ENCODE data around the gene ZNF598.

Gene ZNF598

GRCh38 chr16:2009791-2010510 is at the start of gene ZNF598:
TSS of gene ZNF598 (minus strand) at chr16:2009821.
- in situ Hi-C loops (cut with MboI; ENCODE audit: low sequenced_read_pairs), result loop anchor here (10.0 to 25.0 kb wide), 2 partner anchors 135 to 477 kb away; partner anchors contain the start of genes RAB26 and TBC1D24

GRCh38 chr16:2058872-2059271 is 49.3 kb upstream of the ZNF598 start:
- in situ Hi-C loops (cut with MboI; ENCODE audit: low sequenced_read_pairs), result no loop called here

DNA sequence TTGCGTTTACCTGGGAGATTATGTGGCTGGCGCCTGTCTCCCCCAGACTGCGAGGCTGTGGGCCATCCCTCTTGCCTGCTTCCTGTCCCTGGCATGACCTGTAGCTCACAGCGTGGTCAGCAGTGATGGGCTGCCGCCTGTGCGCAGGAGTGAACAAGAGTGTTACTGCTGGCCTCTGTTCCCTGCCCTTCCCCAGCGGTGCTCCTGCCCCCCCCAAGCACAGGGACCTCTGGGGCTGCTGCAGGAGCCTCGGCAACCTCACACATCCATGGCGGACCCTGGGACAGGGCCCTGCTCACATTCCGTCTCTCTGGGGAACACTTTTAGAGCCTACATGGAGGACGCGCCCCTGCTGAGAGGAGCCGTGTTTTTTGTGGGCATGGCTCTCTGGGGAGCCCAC is 48.8 kb upstream of the ZNF598 start:
- in situ Hi-C loops (cut with MboI; ENCODE audit: low sequenced_read_pairs), result no loop called here

DNA sequence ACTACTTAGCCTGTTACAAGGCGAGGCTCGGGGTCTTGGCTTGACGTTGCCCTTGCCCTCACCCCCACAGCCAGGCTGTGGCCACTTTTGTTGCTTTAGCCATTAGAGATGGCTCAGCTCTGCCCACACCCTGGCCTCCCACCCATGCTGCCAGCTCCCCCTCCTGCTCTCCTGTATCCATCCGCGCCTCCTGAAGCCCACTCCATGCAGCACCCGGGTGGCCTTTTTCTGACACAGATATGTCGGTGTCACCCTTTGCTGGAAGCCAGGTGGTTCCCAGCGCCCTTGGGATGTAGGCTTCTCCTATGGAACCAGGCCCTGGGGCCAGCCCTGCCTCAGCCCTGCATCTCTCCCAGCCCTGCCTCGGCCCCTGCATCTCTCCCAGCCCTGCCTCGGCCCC is 47.8 kb upstream of the ZNF598 start:
- in situ Hi-C loops (cut with MboI; ENCODE audit: low sequenced_read_pairs), result no loop called here

GRCh38 chr16:2056681-2057407 is 47.2 kb upstream of the ZNF598 start:
- in situ Hi-C loops (cut with MboI; ENCODE audit: low sequenced_read_pairs), result no loop called here

GRCh38 chr16:2056077-2056476 is 46.5 kb upstream of the ZNF598 start:
- in situ Hi-C loops (cut with MboI; ENCODE audit: low sequenced_read_pairs), result no loop called here

- in situ Hi-C loops (cut with MboI; ENCODE audit: low sequenced_read_pairs), result no loop called here
Observed at GRCh38 chr16:2054543-2055245, 45.1 kb upstream of the ZNF598 start.

DNA sequence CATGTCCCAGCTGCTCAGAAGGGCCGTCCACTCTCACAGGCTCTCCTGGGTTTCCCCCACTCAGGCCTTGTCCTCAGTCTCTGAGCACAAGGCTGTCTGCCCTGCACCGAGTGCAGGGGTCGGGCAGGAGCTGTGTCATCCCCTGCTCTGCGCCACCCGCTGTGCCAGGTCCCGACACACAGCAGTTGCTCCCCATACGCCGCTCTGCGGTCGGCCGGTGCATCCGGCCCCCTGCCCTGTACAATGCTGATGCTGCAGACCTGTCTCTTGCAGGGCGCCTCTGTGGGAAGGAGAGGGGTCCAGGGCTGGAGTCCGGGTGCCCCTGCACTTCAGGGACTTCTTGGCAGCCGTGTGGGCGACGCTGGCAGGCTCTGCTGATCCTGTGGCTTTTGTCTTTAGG is 44.3 kb upstream of the ZNF598 start:
- in situ Hi-C loops (cut with MboI; ENCODE audit: low sequenced_read_pairs), result no loop called here

DNA sequence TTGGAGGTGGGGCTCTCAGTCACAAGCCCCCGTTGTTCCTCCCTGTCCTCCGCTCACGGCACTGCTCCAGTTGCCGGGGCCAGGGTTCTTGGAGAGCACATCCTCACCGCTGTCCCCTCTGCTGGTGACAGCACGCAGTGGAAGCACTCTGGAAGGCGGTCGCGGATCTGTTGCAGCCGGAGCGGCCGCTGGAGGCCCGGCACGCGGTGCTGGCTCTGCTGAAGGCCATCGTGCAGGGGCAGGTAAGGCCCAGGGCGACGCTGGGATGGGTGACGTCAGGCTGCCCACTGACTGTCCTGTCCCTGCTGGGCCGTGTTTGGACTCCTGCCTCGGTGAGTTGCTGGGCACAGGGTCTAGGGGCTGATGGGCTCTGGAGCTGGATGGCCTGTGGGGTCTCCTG is 43.6 kb upstream of the ZNF598 start:
- in situ Hi-C loops (cut with MboI; ENCODE audit: low sequenced_read_pairs), result no loop called here

GRCh38 chr16:2048116-2048543 is 38.5 kb upstream of the ZNF598 start:
- in situ Hi-C loops (cut with MboI; ENCODE audit: low sequenced_read_pairs), result no loop called here

DNA sequence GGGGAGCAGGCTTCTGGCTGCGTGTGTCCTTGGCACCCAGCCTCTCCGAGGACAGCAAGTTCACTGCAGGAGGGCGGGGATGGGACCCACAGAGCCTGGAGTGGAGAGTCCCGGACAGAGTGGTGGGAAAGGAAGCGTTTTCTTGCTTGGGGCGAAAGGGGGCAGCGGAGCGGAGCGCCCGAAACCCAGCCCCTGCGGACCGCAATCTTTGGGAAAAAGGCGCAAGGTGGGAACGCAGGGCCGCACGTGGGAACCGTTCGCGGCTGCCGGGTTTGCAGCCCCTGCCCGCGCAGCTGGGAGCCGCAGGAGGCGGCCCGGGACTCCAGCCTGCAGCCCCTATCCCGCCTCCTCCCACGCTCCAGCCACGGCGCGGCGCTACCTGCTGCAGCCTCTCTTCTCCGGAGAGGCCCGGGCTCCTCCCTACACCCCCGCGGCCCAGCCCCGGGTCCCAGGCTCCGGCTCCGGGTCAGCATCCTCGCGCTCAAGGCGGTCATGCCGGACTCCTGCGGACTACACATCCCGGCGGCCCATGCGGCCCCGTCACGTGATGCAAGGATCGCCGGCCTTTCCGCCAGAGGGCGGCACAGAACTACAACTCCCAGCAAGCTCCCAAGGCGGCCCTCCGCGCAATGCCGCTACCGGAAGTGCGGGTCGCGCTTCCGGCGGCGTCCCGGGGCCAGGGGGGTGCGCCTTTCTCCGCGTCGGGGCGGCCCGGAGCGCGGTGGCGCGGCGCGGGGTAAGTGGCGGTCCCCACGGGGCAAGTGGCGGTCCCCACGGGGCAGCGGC is 37.9 kb upstream of the ZNF598 start, which contains the start of the genes NTHL1 and TSC2:
TSS of gene NTHL1 (minus strand) at position 505 of the 786 bp plus-strand sequence. CDS start at position 494, 11 bp downstream.
TSS of gene TSC2 (plus strand) at position 656 of the 786 bp plus-strand sequence. CDS start 631 bp downstream, outside the sequence.
- in situ Hi-C loops (cut with MboI; ENCODE audit: low sequenced_read_pairs), result no loop called here

GRCh38 chr16:2046893-2047329 is 37.3 kb upstream of the ZNF598 start:
- in situ Hi-C loops (cut with MboI; ENCODE audit: low sequenced_read_pairs), result no loop called here

DNA sequence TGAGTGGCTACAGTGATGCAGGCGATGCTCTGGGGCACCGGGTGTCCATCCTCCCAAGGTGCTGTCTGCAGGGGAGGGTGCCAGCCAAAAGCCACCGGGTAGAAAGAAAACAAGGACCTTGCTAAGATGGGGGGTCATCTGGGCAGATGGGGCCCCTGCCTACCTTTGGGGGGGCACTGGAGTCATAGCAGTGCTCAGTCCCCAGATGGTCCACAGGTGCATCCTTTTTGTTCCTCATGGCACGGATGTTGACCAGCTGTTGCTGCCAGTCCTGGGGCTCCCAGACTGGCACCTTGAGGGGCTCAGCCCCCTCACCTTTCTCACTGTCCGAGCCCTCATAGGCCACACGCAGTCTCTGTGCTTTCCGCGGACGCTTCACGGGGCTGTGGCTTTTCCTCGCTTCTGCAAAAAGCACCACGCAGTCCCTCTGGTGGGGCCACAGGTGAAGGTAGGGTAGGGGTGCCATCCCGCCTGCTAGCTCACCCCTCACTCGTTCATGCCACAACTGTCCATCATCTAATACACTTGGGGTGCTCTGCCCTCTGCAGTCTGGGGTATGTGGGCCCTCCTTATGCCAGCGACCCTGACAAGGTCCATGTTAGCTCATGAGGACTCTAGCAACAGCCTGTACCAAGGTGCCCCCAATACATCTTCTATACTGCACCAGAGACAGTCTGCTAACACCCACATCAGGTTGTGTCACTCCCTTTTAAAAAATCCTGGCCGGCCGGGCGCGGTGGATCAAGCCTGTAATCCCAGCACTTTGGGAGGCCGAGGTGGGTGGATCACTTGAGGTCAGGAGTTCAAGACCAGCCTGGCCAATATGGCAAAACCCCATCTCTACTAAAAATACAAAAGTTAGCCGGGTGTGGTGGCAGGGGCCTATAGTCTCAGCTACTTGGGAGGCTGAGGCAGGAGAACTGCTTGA is 36.6 kb upstream of the ZNF598 start:
- in situ Hi-C loops (cut with MboI; ENCODE audit: low sequenced_read_pairs), result no loop called here

GRCh38 chr16:2044541-2044940 is 34.9 kb upstream of the ZNF598 start:
- in situ Hi-C loops (cut with MboI; ENCODE audit: low sequenced_read_pairs), result no loop called here

- in situ Hi-C loops (cut with MboI; ENCODE audit: low sequenced_read_pairs), result no loop called here
Observed at GRCh38 chr16:2043667-2044451, 34.2 kb upstream of the ZNF598 start.

DNA sequence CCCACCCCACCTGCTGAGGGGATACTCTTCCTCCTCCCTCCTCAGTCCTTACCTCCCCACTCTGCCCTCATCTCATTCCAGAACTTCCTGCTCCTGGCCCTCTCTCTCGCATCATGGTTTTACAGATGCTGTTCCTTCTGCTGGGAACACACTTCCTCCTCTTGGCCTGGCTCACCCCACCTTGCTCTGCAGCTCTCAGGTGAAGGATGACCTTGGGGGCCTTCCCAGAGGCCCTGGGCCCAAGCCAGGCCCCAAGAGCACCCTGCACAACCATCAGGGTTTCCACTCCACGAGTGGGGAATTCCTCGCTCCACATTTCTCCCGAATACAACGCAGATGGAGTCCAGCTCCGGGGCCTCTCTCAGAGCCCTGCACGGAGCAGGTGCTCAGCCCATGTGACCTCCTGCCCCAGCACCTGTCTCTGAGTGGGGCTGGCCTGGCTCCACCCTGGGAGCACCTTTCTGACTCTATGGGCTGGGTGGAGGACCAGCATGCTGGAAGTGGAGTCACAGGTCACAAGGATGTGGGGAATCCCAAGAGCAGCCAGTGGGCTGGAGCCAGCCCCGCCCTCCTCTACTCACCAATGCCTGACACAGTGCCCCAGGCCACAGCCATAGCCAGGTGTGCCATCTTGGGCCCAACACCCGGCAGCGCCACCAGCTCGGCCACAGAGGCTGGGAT is 33.5 kb upstream of the ZNF598 start:
- in situ Hi-C loops (cut with MboI; ENCODE audit: low sequenced_read_pairs), result no loop called here

DNA sequence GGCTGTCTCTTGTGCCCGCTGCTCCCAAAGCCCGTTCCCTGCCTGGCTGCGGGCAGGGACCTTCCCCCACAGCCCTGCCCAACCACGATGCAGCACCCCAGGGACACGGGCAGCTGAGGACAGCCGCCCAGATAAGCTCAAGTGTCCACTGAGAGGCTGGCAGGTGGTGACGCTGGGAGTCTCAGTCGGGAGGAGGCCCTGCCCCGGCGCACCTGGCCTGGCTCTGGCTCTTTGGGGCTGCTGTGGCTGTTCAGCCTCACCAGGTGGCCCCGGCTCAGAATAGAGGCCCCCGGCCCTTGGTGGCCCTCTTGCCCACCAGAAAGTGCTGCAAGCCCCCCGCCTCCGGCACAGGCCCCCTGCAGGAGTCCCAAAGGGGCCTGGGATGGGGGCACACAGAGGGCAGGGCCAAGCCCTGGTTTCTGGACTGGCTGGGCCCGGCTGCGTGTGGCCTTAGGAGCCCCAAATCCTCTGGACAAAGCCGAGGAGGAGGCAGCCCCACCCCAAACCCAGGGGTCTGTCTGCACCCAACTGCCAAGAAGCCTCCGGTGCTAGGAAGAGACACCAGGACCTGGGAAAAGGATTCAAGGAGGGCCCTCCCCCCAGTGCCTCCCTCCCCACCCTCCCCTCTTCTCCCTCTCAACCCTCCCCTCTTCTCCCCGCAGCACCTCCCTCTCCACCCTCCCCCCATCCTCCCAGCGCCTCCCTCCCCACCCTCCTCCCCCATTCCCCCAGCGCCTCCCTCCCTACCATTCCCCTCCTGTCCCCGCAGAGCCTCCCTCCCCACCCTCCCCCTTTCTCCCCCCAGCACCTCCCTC is 32.8 kb upstream of the ZNF598 start:
- in situ Hi-C loops (cut with MboI; ENCODE audit: low sequenced_read_pairs), result no loop called here

Data from HL-60/S4 (cell line).